Right lobe of liver (tissue), 6 donors: ENCODE measurements around the gene CRKL. TPM values are rescaled to one million over a fixed set of nuclear protein-coding genes. Genes with fewer than 3 reads are reported as not detected.
A peak's percentile ranks its signal among the peaks of the same experiment; 100 is the strongest.

Source experiments
- ATAC-seq, 4 donors: fragments of 200-7000 bp; cut with Tn5 transposase; one replicate each; pipeline ENCODE4 v1.9.1; 2020; ENCODE audit warnings: mild to moderate bottlenecking in 4 of 4, moderate library complexity in 4 of 4
- DNase-seq, 3 donors: peaks; one replicate each; pipeline ENCODE4 v3.0.0-alpha.2; 2020
- H3K27ac ChIP-seq, 3 donors: fragments of 200-600 bp; one replicate each; pipeline ENCODE4 v1.8.0; 2022
- H3K27me3 ChIP-seq, 2 donors: fragments of 200-600 bp; one replicate each; pipeline ENCODE4 v1.8.0; 2022
- H3K36me3 ChIP-seq, 4 donors: fragments of 200-600 bp; sonication (generic) in 1 of 4; one replicate each; pipeline versions ENCODE4 v1.5.1 to v1.8.0; 2017 to 2022; ENCODE audit warnings: control low read depth in 1 of 4
- H3K4me1 ChIP-seq, 4 donors: fragments of 200-600 bp; sonication (generic) in 1 of 4; one replicate each; pipeline versions ENCODE4 v1.5.1 to v1.8.0; 2017 to 2022; ENCODE audit warnings: control low read depth in 1 of 4
- H3K4me3 ChIP-seq, 3 donors: fragments of 200-600 bp; one replicate each; pipeline ENCODE4 v1.8.0; 2022
- H3K9me3 ChIP-seq, 4 donors: fragments of 200-600 bp; sonication (generic) in 1 of 4; one replicate each; pipeline versions ENCODE4 v1.5.1 to v1.8.0; 2017 to 2022; ENCODE audit warnings: control low read depth in 1 of 4
- CTCF ChIP-seq, 4 donors: fragments of 200-600 bp in 3 of 4; fragments of 450-650 bp in 1 of 4; IDR thresholded peaks; one replicate each; pipeline versions ENCODE4 v1.5.1 to v1.8.0; 2016 to 2022; ENCODE audit warnings: antibody characterized with exemption in 4 of 4, mild to moderate bottlenecking in 2 of 4
- POLR2A ChIP-seq: fragments of 450-650 bp; IDR thresholded peaks from one replicate; pipeline ENCODE4 v1.6.1; 2017; ENCODE audit warnings: antibody characterized with exemption, mild to moderate bottlenecking
- WGBS: methylation state at CpG from one replicate; pipeline ENCODE4 v1.1.6; 2018; ENCODE audit warnings: low coverage, low lambda C conversion rate; ENCODE audit not compliant: insufficient coverage; ENCODE audit errors: missing lambda C conversion rate; 5-methylcytosine and 5-hydroxymethylcytosine counted together
- intact Hi-C, 2 donors: fragments of 100-400 bp; cut with DNase I; formaldehyde crosslinking; loops; one replicate each; pipeline versions ENCODE4 v1.11.2 to v1.14.1; 2022
- total RNA-seq, 6 experiments: library from RNA; depleted of rRNA in 2 of 6; stranded (reverse); fragments of >200 nt in 2 of 6; fragmentation: NEBNext Ultra II Directional in 3 of 6; extraction: Animal tissue kit (Norgen Biotek cat#: 25700) in 3 of 6; gene quantifications; one replicate each; pipeline versions ENCODE4 v1.1.0 to v1.2.4, GENCODE V29; 2016 to 2023
- donor health status: DM: no; HTN: yes; CAD: no.
- donor health status: DM: no; HTN: no; CAD: no.
- donor health status: DM: no; HTN: no; CAD: no.
- donor health status: DM: no; HTN: yes; CAD: no.
- donor health status: DM: no; HTN: yes; CAD: no.

Gene CRKL
- total RNA-seq, 6 experiments from 2014 or later = 27.5 to 53.1 (median 35.2) TPM

GRCh38 chr22:20920881-20921203 lies 3.6 kb downstream of the CRKL start:
- Histone ChIP-seq H3K27ac (peak overlapping the region in 1 of 3 donors; percentile 99), H3K9me3 (no peaks in the 10 kb centered on the region), H3K27me3 (no peaks in the 10 kb centered on the region), H3K4me1 (peaks cover 0 to 51% (median 10%) of the 10 kb centered on the region in 4 donors), H3K36me3 (no peaks in the 10 kb centered on the region), H3K4me3 (peak overlapping the region in 2 of 3 donors; percentile 93 to 99)
- 29% methylated on average over 3 of the region's 3 CpGs for WGBS
- ATAC-seq (no peak), DNase-seq (no peak)
- TF ChIP-seq POLR2A (no peak), CTCF (IDR thresholded peaks at IDR 0.05) (no peak)
- intact Hi-C loops = no loop called here

- intact Hi-C loops = no loop called here
- Histone ChIP-seq H3K27ac (no peak overlapping the region), H3K4me1 (peaks cover 0 to 43% (median 6%) of the 10 kb centered on the region in 4 donors), H3K9me3 (no peaks in the 10 kb centered on the region), H3K27me3 (no peaks in the 10 kb centered on the region), H3K4me3 (no peak overlapping the region), H3K36me3 (no peaks in the 10 kb centered on the region)
- ATAC-seq = no peak
- TF ChIP-seq CTCF (IDR thresholded peaks at IDR 0.05) = no peak
- no peak for TF ChIP-seq POLR2A
- DNase-seq = no peak
- WGBS = 62% methylated on average over 3 of the region's 3 CpGs
Observed at GRCh38 chr22:20922141-20922751, 5.0 kb downstream of the CRKL start.

- Histone ChIP-seq H3K4me1 (peaks cover 0 to 27% (median 0%) of the 10 kb centered on the region in 4 donors), H3K9me3 (no peaks in the 10 kb centered on the region), H3K4me3 (no peak overlapping the region), H3K27me3 (no peaks in the 10 kb centered on the region), H3K36me3 (no peaks in the 10 kb centered on the region), H3K27ac (no peak overlapping the region)
- intact Hi-C loops = no loop called here
- 76% methylated on average over 2 of the region's 2 CpGs for WGBS
- no peak for TF ChIP-seq CTCF (IDR thresholded peaks at IDR 0.05)
- TF ChIP-seq POLR2A = no peak
- no peak for ATAC-seq
- DNase-seq = no peak
Observed at GRCh38 chr22:20926243-20926642, 9.0 kb downstream of the CRKL start.

- H3K27me3 ChIP-seq = no peaks in the 10 kb centered on the region
- intact Hi-C loops = no loop called here
- no peak for TF ChIP-seq POLR2A
- no peak for TF ChIP-seq CTCF (IDR thresholded peaks at IDR 0.05)
- DNase-seq (no peak), ATAC-seq (no peak)
- peaks cover 0 to 12% (median 0%) of the 10 kb centered on the region in 4 donors for H3K4me1 ChIP-seq
- no peak overlapping the region for H3K4me3 ChIP-seq
- WGBS = 53% methylated on average over 3 of the region's 4 CpGs
- H3K27ac ChIP-seq = no peak overlapping the region
- no peaks in the 10 kb centered on the region for H3K36me3 ChIP-seq
- no peaks in the 10 kb centered on the region for H3K9me3 ChIP-seq
Observed at GRCh38 chr22:20927940-20928572, 10.8 kb downstream of the CRKL start.
